ENCODE results near the gene MYO16. TPM values are rescaled to one million over a fixed set of nuclear protein-coding genes. Genes with fewer than 3 reads are reported as not detected.
A peak's percentile ranks its signal among the peaks of the same experiment; 100 is the strongest.

Gene MYO16
- total and polyA plus RNA-seq, 2 donors (not counting 1 experiment from before 2014, with no cell fraction given), result under 0.01 to 0.01 TPM

- no peaks in the 10 kb centered on the region for H3K79me2 ChIP-seq (ENCODE audit: control insufficient read depth, insufficient read depth, low read length)
Observed at GRCh38 chr13:108859197-108860012, 230.0 kb downstream of the MYO16 start.

GRCh38 chr13:108860418-108860817, 231.0 kb downstream of the MYO16 start:
- no peak overlapping the region for H3K4me2 ChIP-seq (ENCODE audit: extremely low read depth, insufficient read depth, low read length)
- H3K4me3 ChIP-seq (replicated peaks in 1 of 4; ENCODE audit: control extremely low read depth in 1 of 4, insufficient read depth in 1 of 4, low read depth in 3 of 4, low read length in 4 of 4), result no peak overlapping the region
- H4K20me1 ChIP-seq (ENCODE audit: control insufficient read depth, extremely low read depth, insufficient read depth, low read length), result no peaks in the 10 kb centered on the region
- no peaks in the 10 kb centered on the region for H3K9me3 ChIP-seq (ENCODE audit: control insufficient read depth, insufficient read depth, low read depth, low read length)
- H2AFZ ChIP-seq (ENCODE audit: low read length), result no peak overlapping the region
- H3K36me3 ChIP-seq (ENCODE audit: control insufficient read depth, insufficient read depth, low read length), result no peaks in the 10 kb centered on the region
- no peak overlapping the region for H3K9ac ChIP-seq (ENCODE audit: insufficient read depth, low read length)
- DNase-seq (ENCODE audit: low read depth in 2 of 2), result no peak
- TF ChIP-seq EZH2 (IDR thresholded peaks at IDR 0.05; ENCODE audit: low read length, missing control alignments) (no peak), CTCF (conservative IDR thresholded peaks at IDR 0.05 in 1 of 2, IDR thresholded peaks at IDR 0.05 in 1 of 2; ENCODE audit: low read depth in 1 of 2, low read length in 2 of 2) (no peak)
- H3K27me3 ChIP-seq (ENCODE audit: control insufficient read depth, insufficient read depth, low read length), result no peaks in the 10 kb centered on the region
- H3K27ac ChIP-seq (ENCODE audit: insufficient read depth, low read length), result no peak overlapping the region
- peaks cover 2% of the 10 kb centered on the region for H3K4me1 ChIP-seq (ENCODE audit: control insufficient read depth, extremely low read depth, insufficient read depth, low read length)
- H3K79me2 ChIP-seq (ENCODE audit: control insufficient read depth, insufficient read depth, low read length), result no peaks in the 10 kb centered on the region

More at GRCh38 chr13:108859197-108860012, 230.0 kb downstream of the MYO16 start:
- Histone ChIP-seq H3K4me3 (replicated peaks in 1 of 4; ENCODE audit: control extremely low read depth in 1 of 4, insufficient read depth in 1 of 4, low read depth in 3 of 4, low read length in 4 of 4) (peak overlapping the region in 3 of 4 experiments; percentile 9 to 50 (median 24)), H4K20me1 (ENCODE audit: control insufficient read depth, extremely low read depth, insufficient read depth, low read length) (no peaks in the 10 kb centered on the region), H3K4me1 (ENCODE audit: control insufficient read depth, extremely low read depth, insufficient read depth, low read length) (peaks cover 2% of the 10 kb centered on the region), H3K9ac (ENCODE audit: insufficient read depth, low read length) (no peak overlapping the region), H3K27ac (ENCODE audit: insufficient read depth, low read length) (no peak overlapping the region), H3K9me3 (ENCODE audit: control insufficient read depth, insufficient read depth, low read depth, low read length) (no peaks in the 10 kb centered on the region), H3K27me3 (ENCODE audit: control insufficient read depth, insufficient read depth, low read length) (no peaks in the 10 kb centered on the region), H2AFZ (ENCODE audit: low read length) (no peak overlapping the region), H3K36me3 (ENCODE audit: control insufficient read depth, insufficient read depth, low read length) (no peaks in the 10 kb centered on the region), H3K4me2 (ENCODE audit: extremely low read depth, insufficient read depth, low read length) (peak overlapping the region; percentile 32)
- peak; percentile 69 to 74 for DNase-seq (ENCODE audit: low read depth in 2 of 2)
- TF ChIP-seq EZH2 (IDR thresholded peaks at IDR 0.05; ENCODE audit: low read length, missing control alignments), result no peak
- no peak for TF ChIP-seq CTCF (conservative IDR thresholded peaks at IDR 0.05 in 1 of 2, IDR thresholded peaks at IDR 0.05 in 1 of 2; ENCODE audit: low read depth in 1 of 2, low read length in 2 of 2)

- no peak overlapping the region for H3K4me3 ChIP-seq (replicated peaks in 1 of 4; ENCODE audit: control extremely low read depth in 1 of 4, insufficient read depth in 1 of 4, low read depth in 3 of 4, low read length in 4 of 4)
- H3K9ac ChIP-seq (ENCODE audit: insufficient read depth, low read length), result no peak overlapping the region
- H2AFZ ChIP-seq (ENCODE audit: low read length), result no peak overlapping the region
- DNase-seq (ENCODE audit: low read depth in 2 of 2), result peak; percentile 6 to 26
- no peaks in the 10 kb centered on the region for H4K20me1 ChIP-seq (ENCODE audit: control insufficient read depth, extremely low read depth, insufficient read depth, low read length)
- H3K27ac ChIP-seq (ENCODE audit: insufficient read depth, low read length), result no peak overlapping the region
- no peak overlapping the region for H3K4me2 ChIP-seq (ENCODE audit: extremely low read depth, insufficient read depth, low read length)
- no peak for TF ChIP-seq CTCF (conservative IDR thresholded peaks at IDR 0.05 in 1 of 2, IDR thresholded peaks at IDR 0.05 in 1 of 2; ENCODE audit: low read depth in 1 of 2, low read length in 2 of 2)
- no peak for TF ChIP-seq EZH2 (IDR thresholded peaks at IDR 0.05; ENCODE audit: low read length, missing control alignments)
- H3K36me3 ChIP-seq (ENCODE audit: control insufficient read depth, insufficient read depth, low read length), result no peaks in the 10 kb centered on the region
- no peaks in the 10 kb centered on the region for H3K27me3 ChIP-seq (ENCODE audit: control insufficient read depth, insufficient read depth, low read length)
- no peaks in the 10 kb centered on the region for H3K4me1 ChIP-seq (ENCODE audit: control insufficient read depth, extremely low read depth, insufficient read depth, low read length)
- H3K9me3 ChIP-seq (ENCODE audit: control insufficient read depth, insufficient read depth, low read depth, low read length), result no peaks in the 10 kb centered on the region
- H3K79me2 ChIP-seq (ENCODE audit: control insufficient read depth, insufficient read depth, low read length), result no peaks in the 10 kb centered on the region
Observed at GRCh38 chr13:108877300-108877699, 247.9 kb downstream of the MYO16 start.
